ENCODE data around the gene SLC9C1.

SLC9C1 gene

DNA sequence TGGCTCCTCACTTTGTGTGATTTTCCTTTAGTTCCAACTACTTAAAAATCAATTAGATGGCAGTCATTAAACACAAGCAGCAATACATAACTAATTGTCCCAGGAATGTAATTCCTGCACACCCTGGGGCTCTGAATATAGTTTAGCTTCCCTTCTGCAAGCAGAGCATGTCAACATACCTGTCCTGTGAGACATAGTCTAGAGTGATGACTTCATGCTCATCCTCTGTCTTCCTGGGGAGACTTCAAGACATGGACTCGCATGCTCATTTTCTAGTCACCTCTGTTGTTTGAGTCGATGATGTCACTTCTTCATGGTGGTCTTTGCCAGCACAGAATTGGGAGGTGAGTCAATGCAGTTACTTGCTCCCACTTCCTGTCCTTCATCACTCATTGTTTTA, 192.1 kb downstream of the SLC9C1 start:
- no peak for DNase-seq

DNA sequence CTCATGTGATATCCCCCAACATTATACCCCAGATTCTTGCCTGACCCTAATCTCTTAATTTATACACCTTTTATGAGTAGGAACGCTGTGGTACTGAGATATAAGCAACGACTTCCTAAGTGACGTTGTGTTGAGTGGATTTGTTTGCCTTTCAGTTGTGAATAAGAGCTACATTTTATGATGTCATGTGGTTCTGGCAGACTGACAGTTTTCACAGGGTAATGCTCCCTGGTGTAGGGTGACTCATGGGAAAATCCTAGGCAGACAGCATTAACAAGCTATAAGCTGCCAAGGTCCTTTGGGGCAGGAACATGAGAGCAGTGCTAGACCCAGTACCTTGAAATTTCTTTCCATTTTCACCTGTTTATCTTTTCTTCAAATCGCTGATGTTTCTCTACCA, 196.6 kb downstream of the SLC9C1 start:
- peak; percentile 34 to 78 for DNase-seq

GRCh38 chr3:112096176-112096575, 197.8 kb downstream of the SLC9C1 start:
- no peak for DNase-seq

DNA sequence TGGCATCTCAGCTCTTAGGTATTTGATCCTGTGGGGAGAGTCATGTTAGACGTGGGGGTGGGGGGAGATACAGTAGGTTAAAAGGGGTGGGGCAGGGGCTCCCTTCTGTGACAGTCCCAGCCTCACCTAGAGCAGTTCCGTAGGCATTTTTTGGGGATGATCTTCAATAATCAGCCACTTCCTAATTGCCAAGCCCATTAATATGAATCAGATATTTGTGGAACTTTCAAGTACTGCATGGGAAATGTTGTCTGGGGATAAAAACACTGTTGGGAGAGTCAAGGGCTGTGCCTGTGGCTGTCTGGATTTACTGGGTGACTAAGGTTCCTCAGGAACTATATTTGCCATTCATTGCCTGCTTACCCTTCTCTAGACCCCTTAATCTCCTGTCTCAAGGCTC, 198.3 kb downstream of the SLC9C1 start:
- no peak for DNase-seq

- no peak for DNase-seq
Observed at GRCh38 chr3:112093180-112093522, 200.9 kb downstream of the SLC9C1 start.

GRCh38 chr3:112092496-112093179, 201.4 kb downstream of the SLC9C1 start:
- DNase-seq: no peak

DNA sequence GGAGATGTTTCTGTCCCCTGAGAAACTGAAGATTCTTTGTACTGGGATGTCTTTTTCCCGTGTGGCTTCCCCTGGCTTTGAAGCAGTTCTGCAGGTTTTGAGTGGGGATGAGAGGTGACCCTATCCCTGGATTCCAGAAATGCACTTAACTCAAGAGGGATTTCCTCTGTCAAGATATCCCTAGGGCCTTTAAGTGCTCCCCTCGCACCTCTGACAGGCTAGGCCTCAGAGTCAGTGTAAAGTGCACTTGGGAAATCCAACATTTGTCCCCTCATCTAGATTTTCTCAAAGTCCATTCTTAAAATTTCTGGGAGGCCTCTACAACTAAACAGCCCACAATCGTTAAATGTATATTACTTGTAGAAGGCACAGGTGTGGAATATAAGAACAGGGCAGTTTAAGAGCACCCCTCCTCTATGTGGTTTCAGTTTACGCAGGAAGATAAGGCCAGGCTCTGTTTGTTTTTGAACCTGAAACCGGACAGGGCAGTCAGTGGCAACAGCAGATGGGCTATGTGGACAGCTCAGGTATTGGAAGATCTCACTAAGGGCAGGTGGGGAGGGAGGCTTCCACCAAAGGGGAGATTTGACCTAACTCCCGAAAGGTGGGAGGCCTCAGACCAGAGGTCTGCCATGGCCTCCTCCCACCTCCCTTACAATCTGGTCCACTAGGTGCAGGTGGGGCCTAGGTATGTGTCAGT, 203.0 kb downstream of the SLC9C1 start:
- no peak for DNase-seq
